ENCODE results near the gene PFKFB3. TPM values are rescaled to one million over a fixed set of nuclear protein-coding genes. Genes with fewer than 3 reads are reported as not detected.

Gene PFKFB3
- total RNA-seq, 1 donor from 2014 or later, result 14.1 TPM

- Histone ChIP-seq H3K4me3 (no peak overlapping the region), H3K27ac (replicated peaks) (no peak overlapping the region), H3K36me3 (no peaks in the 10 kb centered on the region), H3K27me3 (ENCODE audit: low read depth) (no peaks in the 10 kb centered on the region), H3K9me3 (replicated peaks) (no peaks in the 10 kb centered on the region), H3K4me1 (peaks cover 11% of the 10 kb centered on the region)
- intact Hi-C loops (cut with micrococcal nuclease), result no loop called here
- no peak for DNase-seq
- TF ChIP-seq CTCF (IDR thresholded peaks at IDR 0.05; ENCODE audit: borderline replicate concordance), result no peak
These were observed 98.2 kb downstream of the PFKFB3 start for GRCh38 chr10:6300784-6301460.

- DNase-seq, result no peak
- intact Hi-C loops (cut with micrococcal nuclease), result no loop called here
These were observed 98.8 kb downstream of the PFKFB3 start for GRCh38 chr10:6301488-6302075.

More at GRCh38 chr10:6301488-6302075, 98.8 kb downstream of the PFKFB3 start:
- Histone ChIP-seq H3K4me1 (peaks cover 10% of the 10 kb centered on the region), H3K27ac (replicated peaks) (no peak overlapping the region), H3K4me3 (no peak overlapping the region), H3K36me3 (peaks cover under 1% of the 10 kb centered on the region), H3K27me3 (ENCODE audit: low read depth) (no peaks in the 10 kb centered on the region), H3K9me3 (replicated peaks) (peaks cover 2% of the 10 kb centered on the region)
- TF ChIP-seq CTCF (IDR thresholded peaks at IDR 0.05; ENCODE audit: borderline replicate concordance), result no peak

Other genes with a start within 250 kb of the PFKFB3 start
- 6.0 TPM for gene IL15RA, start 225.4 kb upstream of the PFKFB3 start, total RNA-seq
- 2.3 TPM for gene IL2RA, start 140.6 kb upstream of the PFKFB3 start, total RNA-seq
- 56.1 TPM for gene RBM17, start 113.9 kb upstream of the PFKFB3 start, total RNA-seq

Measured in left ventricle myocardium inferior (tissue), 1 donor.